OCI-M1 (cell line): ENCODE data around the gene LBX1.

ENCODE experiments used
- DNase-seq: peaks from one replicate; lab custom pipeline; 2025; lab: John Stamatoyannopoulos, UW

Gene LBX1

GRCh38 chr10:101244321-101245050, 15.2 kb upstream of the LBX1 start:
- no peak for DNase-seq

- no peak for DNase-seq
Observed at GRCh38 chr10:101241840-101242707, 12.8 kb upstream of the LBX1 start.

GRCh38 chr10:101238732-101239105, 9.5 kb upstream of the LBX1 start:
- no peak for DNase-seq

GRCh38 chr10:101237982-101238731, 8.9 kb upstream of the LBX1 start:
- DNase-seq, result no peak

DNA sequence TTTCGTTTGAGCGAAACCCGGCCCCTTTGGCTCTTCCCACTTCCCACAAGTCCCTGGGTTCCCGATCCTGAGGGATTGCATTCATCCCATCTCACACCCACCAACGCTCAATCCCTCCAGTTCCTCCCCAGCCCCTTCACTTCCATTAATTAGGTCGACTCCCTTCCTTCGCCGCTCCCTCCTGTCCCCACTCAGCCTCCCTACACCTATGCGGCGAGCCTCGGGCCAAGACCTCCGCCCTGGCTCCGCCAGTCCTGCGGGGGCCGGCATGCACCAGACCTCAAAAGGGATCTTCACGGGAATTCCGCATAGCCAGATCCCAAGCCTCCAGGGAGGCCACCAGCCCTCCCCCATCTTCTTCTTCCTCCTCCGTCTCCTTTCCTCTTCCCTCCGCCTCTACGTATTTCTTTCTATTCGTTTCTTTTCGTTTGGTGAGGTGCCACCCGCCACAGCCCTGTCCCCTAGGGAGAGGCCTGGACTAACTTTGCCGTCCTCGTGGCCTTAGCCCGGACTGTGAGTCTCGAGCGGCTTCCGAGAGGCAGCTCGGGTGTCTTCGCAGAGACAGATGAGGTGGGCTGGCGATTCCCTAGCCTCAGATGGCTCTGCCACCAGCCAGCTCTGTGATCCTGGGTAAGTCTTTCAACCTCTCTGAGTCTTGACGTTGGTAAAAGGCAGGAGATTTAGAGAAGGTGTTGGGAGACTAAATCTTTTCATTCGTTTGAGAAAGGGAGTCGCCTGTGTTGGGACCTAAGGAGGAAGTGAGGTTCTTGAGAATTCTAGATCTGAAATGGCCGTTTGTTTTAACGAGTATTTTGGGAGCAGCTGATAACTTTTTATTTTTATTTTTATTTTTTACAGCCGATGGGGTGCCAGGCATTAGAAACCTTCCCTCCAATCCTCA, 8.1 kb upstream of the LBX1 start:
- no peak for DNase-seq

- DNase-seq, result no peak
Observed at GRCh38 chr10:101236376-101237080, 7.3 kb upstream of the LBX1 start.

DNA sequence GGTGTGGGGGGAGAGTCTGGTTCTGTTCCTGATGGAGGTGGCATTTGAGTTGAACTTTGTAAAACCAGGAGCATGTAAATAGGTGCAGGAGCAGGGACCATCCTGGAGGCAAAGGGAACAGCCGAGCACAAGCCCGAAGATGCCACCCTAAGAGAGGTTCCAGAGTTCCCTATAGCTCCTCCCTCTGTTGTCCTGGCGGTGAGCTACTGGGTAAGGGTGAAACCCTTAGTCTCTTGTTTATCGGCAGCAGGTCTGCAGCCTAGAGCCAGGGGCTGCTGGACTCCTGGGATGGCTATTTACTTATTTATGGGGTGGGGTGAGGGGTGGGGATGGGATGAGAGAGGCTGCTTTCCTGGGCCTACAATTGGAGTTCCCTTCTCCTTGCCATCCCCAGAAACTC, 6.5 kb upstream of the LBX1 start:
- DNase-seq, result no peak

GRCh38 chr10:101234333-101234732, 5.1 kb upstream of the LBX1 start:
- no peak for DNase-seq

- no peak for DNase-seq
Observed at GRCh38 chr10:101233863-101234262, 4.6 kb upstream of the LBX1 start.

- no peak for DNase-seq
Observed at GRCh38 chr10:101233443-101233842, 4.2 kb upstream of the LBX1 start.

- no peak for DNase-seq
Observed at GRCh38 chr10:101231912-101232689, 2.8 kb upstream of the LBX1 start.

GRCh38 chr10:101231092-101231491, 1.8 kb upstream of the LBX1 start:
- DNase-seq, result no peak

- DNase-seq, result no peak
Observed at GRCh38 chr10:101230183-101230917, 1.1 kb upstream of the LBX1 start.

DNA sequence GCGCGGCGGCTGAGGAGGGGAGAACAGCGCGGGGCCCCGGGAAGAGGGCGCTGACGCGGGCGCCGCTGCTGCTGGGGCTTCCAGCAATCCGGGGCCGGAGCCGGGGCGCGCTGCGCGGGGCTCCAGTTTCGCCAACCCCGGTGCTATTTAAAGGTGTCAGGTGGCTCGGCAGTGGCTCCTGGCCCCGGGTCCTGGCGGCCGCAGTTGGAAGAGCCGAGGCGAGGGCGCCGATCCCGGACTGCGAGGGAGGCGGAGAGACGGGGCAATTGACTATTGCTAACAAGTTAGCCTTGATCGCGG, 347 bp downstream of the LBX1 start:
- DNase-seq, result no peak

- no peak for DNase-seq
Observed at GRCh38 chr10:101228153-101228965, 904 bp downstream of the LBX1 start.

- no peak for DNase-seq
Observed at GRCh38 chr10:101227429-101228152, 1.7 kb downstream of the LBX1 start.

GRCh38 chr10:101226491-101227428, 2.5 kb downstream of the LBX1 start:
- no peak for DNase-seq
